HepG2 (cell line): ENCODE measurements around the gene ARHGEF7. TPM values are rescaled to one million over a fixed set of nuclear protein-coding genes. Genes with fewer than 3 reads are reported as not detected.

Source experiments
- ATAC-seq: fragments of 200-7000 bp; cut with Tn5 transposase; 3 replicates; pipeline ENCODE4 v1.9.1; 2020; ENCODE audit warnings: mild to moderate bottlenecking, moderate library complexity
- BruUV-seq: library from RNA; stranded (reverse); fragments of 400-500 nt; replicated peaks from 2 replicates; lab custom pipeline; 2021; lab: Mats Ljungman, UMichigan
- CTCF ChIA-PET: fragments of 300-600 bp; formaldehyde crosslinking; extraction: SDS; loops from one replicate; lab custom pipeline; 2021; ENCODE audit warnings: low total read pairs, inconsistent platforms, low intra/inter-chr PET ratio; lab: Yijun Ruan, JAX
- POLR2A ChIA-PET: fragments of 350-600 bp; sonication (Branson Sonifier 250); formaldehyde crosslinking; loops from one replicate; lab custom pipeline; 2020; ENCODE audit warnings: antibody characterized with exemption, inconsistent platforms; lab: Yijun Ruan, JAX
- DNase-seq: peaks from one replicate; pipeline ENCODE4 v3.0.0-alpha.2; 2015; ENCODE audit warnings: low spot score
- FAIRE-seq: peaks from 3 replicates; lab custom pipeline; 2011; peaks lifted over from hg19 to GRCh38; lab: Jason Lieb, UNC
- H2AFZ ChIP-seq: one replicate; pipeline ENCODE4 v1.6.1; 2011; ENCODE audit warnings: low read length, inconsistent platforms
- H3K27ac ChIP-seq: fragments of 300-600 bp; 3 replicates; pipeline ENCODE4 v1.8.0; 2011; ENCODE audit warnings: mixed run types, mild to moderate bottlenecking, mixed read lengths, low read length, inconsistent platforms; ENCODE audit not compliant: insufficient read depth; ENCODE audit errors: extremely low read length
- H3K27me3 ChIP-seq, 2 experiments: fragments of 200-600 bp in 1 of 2; 2 replicates in 1 of 2; 3 replicates in 1 of 2; pipeline versions ENCODE4 v1.6.0 to v1.8.0; 2011; ENCODE audit warnings: low read length in 2 of 2, mild to moderate bottlenecking in 2 of 2, moderate library complexity in 2 of 2, inconsistent platforms in 1 of 2; ENCODE audit not compliant: insufficient read depth in 2 of 2, control insufficient read depth in 1 of 2
- H3K36me3 ChIP-seq, 2 experiments: fragments of 200-600 bp in 1 of 2; replicated peaks in 1 of 2; 2 replicates in 1 of 2; 3 replicates in 1 of 2; pipeline versions ENCODE4 v1.5.1 to v1.8.0; 2011; ENCODE audit warnings: low read length in 2 of 2, inconsistent platforms in 1 of 2; ENCODE audit not compliant: insufficient read depth in 2 of 2, control insufficient read depth in 1 of 2
- H3K4me1 ChIP-seq: 2 replicates; pipeline ENCODE4 v1.5.1; 2012; ENCODE audit warnings: low read length, inconsistent platforms; ENCODE audit not compliant: insufficient read depth
- H3K4me2 ChIP-seq: 2 replicates; pipeline ENCODE4 v1.6.0; 2011; ENCODE audit warnings: low read depth, low read length, inconsistent platforms
- H3K4me3 ChIP-seq, 3 experiments: fragments of 200-600 bp in 1 of 3; sonication (generic), shearing (Covaris generic) in 1 of 3; replicated peaks in 1 of 3; 2 replicates each; pipeline ENCODE4 v1.5.1; 2011 to 2016; ENCODE audit warnings: low read length in 3 of 3, inconsistent platforms in 2 of 3, low read depth in 2 of 3, mild to moderate bottlenecking in 2 of 3, control low read depth in 1 of 3, mixed read lengths in 1 of 3; ENCODE audit not compliant: insufficient read depth in 1 of 3
- H3K79me2 ChIP-seq: one replicate; pipeline ENCODE4 v1.6.1; 2011; ENCODE audit warnings: low read length, inconsistent platforms; ENCODE audit not compliant: insufficient read depth
- H3K9ac ChIP-seq: 2 replicates; pipeline ENCODE4 v1.6.0; 2011; ENCODE audit warnings: mild to moderate bottlenecking, low read depth, low read length, inconsistent platforms; ENCODE audit not compliant: insufficient read depth
- H3K9me3 ChIP-seq: 2 replicates; pipeline ENCODE4 v1.5.1; 2012; ENCODE audit warnings: mild to moderate bottlenecking, low read length
- H4K20me1 ChIP-seq: 2 replicates; pipeline ENCODE4 v1.6.0; 2011; ENCODE audit warnings: inconsistent platforms, mild to moderate bottlenecking, low read length, moderate library complexity; ENCODE audit not compliant: insufficient read depth
- TMF1 ChIP-seq: sonication (generic); formaldehyde crosslinking; IDR thresholded peaks from 2 replicates; pipeline ENCODE4 v1.8.1; 2022; ENCODE audit warnings: low read depth, missing genetic modification reagents
- ZBTB33 ChIP-seq: sonication (generic); formaldehyde crosslinking; IDR thresholded peaks from 2 replicates; pipeline ENCODE4 v1.4.0; 2020; ENCODE audit warnings: missing genetic modification reagents
- ZFP1 ChIP-seq: IDR thresholded peaks from 2 replicates; pipeline ENCODE4 v1.6.1; 2016
- WGBS: methylation state at CpG from one replicate; pipeline ENCODE4 v1.1.6; 2017; ENCODE audit warnings: low lambda C conversion rate; 5-methylcytosine and 5-hydroxymethylcytosine counted together
- in situ Hi-C: cut with HindIII; loops from 2 replicates; pipeline ENCODE4 v1.10.0; 2017; ENCODE audit warnings: low pct_unique_long_range_greater_than_20kb; ENCODE audit not compliant: extremely low pct_ligation_motif_present
- intact Hi-C: fragments of 100-400 bp; cut with micrococcal nuclease; formaldehyde crosslinking; loops from one replicate; pipeline ENCODE4 v1.10.0; 2022; ENCODE audit not compliant: unreplicated experiment
- polyA plus RNA-seq, 8 experiments: library from polyadenylated mRNA; depleted of rRNA in 3 of 8; stranded (reverse) in 7 of 8; unstranded in 1 of 8; fragments of >200 nt; fragmentation: Illumina TruSeq in 4 of 8; extraction: Trizol in 4 of 8; gene quantifications; 2 replicates each; pipeline versions ENCODE4 v1.2.1 to v1.2.3, GENCODE V29; 2011 to 2016; ENCODE audit warnings: low read depth in 4 of 8, missing spikeins in 1 of 8, mixed read lengths in 1 of 8; ENCODE audit not compliant: insufficient read depth in 1 of 8
- total RNA-seq, 5 experiments: library from RNA; depleted of rRNA; stranded (reverse); fragments of >200 nt; fragmentation: Illumina TruSeq; extraction: Trizol; gene quantifications; 2 replicates each; pipeline ENCODE4 v1.2.3, GENCODE V29; 2016; ENCODE audit warnings: low read depth in 1 of 5
- TF ChIP-seq, protein P1 (sequence below), 2 experiments: IDR thresholded peaks; 2 replicates each; pipeline ENCODE4 v1.6.1; 2011 to 2012; ENCODE audit warnings: low read length in 2 of 2, borderline replicate concordance in 1 of 2, low read depth in 1 of 2, mild to moderate bottlenecking in 1 of 2, moderate library complexity in 1 of 2
- TF ChIP-seq, protein P2 (sequence below): sonication (generic); formaldehyde crosslinking; IDR thresholded peaks from 2 replicates; pipeline ENCODE4 v1.4.0; 2020; ENCODE audit warnings: missing genetic modification reagents
- TF ChIP-seq, protein P3 (sequence below): sonication (generic); formaldehyde crosslinking; IDR thresholded peaks from 2 replicates; pipeline ENCODE4 v1.4.0; 2020; ENCODE audit warnings: missing genetic modification reagents
- TF ChIP-seq, protein P4 (sequence below): sonication (generic); formaldehyde crosslinking; IDR thresholded peaks from 2 replicates; pipeline ENCODE4 v1.8.0; 2022; ENCODE audit warnings: mild to moderate bottlenecking, missing genetic modification reagents, borderline replicate concordance

ARHGEF7 gene
- total and polyA plus RNA-seq, 2 of the 13 experiments (the other 11 are each of a cell fraction or from before 2014, with no cell fraction given) = 15.7 to 22.3 TPM

GRCh38 chr13:111225810-111226546 lies 110.9 kb downstream of the ARHGEF7 start:
- intact Hi-C loops = loop anchor here (10.0 kb wide), 1 partner anchor 631 kb away; no protein-coding TSS in a partner anchor

More at GRCh38 chr13:111225810-111226546, 110.9 kb downstream of the ARHGEF7 start:
- TF ChIP-seq, protein P1, sequence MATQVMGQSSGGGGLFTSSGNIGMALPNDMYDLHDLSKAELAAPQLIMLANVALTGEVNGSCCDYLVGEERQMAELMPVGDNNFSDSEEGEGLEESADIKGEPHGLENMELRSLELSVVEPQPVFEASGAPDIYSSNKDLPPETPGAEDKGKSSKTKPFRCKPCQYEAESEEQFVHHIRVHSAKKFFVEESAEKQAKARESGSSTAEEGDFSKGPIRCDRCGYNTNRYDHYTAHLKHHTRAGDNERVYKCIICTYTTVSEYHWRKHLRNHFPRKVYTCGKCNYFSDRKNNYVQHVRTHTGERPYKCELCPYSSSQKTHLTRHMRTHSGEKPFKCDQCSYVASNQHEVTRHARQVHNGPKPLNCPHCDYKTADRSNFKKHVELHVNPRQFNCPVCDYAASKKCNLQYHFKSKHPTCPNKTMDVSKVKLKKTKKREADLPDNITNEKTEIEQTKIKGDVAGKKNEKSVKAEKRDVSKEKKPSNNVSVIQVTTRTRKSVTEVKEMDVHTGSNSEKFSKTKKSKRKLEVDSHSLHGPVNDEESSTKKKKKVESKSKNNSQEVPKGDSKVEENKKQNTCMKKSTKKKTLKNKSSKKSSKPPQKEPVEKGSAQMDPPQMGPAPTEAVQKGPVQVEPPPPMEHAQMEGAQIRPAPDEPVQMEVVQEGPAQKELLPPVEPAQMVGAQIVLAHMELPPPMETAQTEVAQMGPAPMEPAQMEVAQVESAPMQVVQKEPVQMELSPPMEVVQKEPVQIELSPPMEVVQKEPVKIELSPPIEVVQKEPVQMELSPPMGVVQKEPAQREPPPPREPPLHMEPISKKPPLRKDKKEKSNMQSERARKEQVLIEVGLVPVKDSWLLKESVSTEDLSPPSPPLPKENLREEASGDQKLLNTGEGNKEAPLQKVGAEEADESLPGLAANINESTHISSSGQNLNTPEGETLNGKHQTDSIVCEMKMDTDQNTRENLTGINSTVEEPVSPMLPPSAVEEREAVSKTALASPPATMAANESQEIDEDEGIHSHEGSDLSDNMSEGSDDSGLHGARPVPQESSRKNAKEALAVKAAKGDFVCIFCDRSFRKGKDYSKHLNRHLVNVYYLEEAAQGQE (IDR thresholded peaks at IDR 0.05; ENCODE audit: borderline replicate concordance in 1 of 2, low read depth in 1 of 2, low read length in 2 of 2) = no peak
- TF ChIP-seq, protein P2, sequence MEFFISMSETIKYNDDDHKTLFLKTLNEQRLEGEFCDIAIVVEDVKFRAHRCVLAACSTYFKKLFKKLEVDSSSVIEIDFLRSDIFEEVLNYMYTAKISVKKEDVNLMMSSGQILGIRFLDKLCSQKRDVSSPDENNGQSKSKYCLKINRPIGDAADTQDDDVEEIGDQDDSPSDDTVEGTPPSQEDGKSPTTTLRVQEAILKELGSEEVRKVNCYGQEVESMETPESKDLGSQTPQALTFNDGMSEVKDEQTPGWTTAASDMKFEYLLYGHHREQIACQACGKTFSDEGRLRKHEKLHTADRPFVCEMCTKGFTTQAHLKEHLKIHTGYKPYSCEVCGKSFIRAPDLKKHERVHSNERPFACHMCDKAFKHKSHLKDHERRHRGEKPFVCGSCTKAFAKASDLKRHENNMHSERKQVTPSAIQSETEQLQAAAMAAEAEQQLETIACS (CRISPR knock-in tag) = no peak
- TF ChIP-seq ZFP1 (CRISPR knock-in tag) = no peak
- TF ChIP-seq, protein P3, sequence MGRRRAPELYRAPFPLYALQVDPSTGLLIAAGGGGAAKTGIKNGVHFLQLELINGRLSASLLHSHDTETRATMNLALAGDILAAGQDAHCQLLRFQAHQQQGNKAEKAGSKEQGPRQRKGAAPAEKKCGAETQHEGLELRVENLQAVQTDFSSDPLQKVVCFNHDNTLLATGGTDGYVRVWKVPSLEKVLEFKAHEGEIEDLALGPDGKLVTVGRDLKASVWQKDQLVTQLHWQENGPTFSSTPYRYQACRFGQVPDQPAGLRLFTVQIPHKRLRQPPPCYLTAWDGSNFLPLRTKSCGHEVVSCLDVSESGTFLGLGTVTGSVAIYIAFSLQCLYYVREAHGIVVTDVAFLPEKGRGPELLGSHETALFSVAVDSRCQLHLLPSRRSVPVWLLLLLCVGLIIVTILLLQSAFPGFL (CRISPR knock-in tag) = no peak
- TF ChIP-seq, protein P4, sequence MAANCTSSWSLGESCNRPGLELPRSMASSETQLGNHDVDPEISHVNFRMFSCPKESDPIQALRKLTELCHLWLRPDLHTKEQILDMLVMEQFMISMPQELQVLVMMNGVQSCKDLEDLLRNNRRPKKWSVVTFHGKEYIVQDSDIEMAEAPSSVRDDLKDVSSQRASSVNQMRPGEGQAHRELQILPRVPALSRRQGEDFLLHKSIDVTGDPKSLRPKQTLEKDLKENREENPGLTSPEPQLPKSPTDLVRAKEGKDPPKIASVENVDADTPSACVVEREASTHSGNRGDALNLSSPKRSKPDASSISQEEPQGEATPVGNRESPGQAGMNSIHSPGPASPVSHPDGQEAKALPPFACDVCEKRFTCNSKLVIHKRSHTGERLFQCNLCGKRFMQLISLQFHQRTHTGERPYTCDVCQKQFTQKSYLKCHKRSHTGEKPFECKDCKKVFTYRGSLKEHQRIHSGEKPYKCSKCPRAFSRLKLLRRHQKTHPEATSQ (CRISPR knock-in tag) = no peak
- TF ChIP-seq TMF1 = no peak
- TF ChIP-seq ZBTB33 (CRISPR knock-in tag) = no peak
- no peak for FAIRE-seq
- Histone ChIP-seq H2AFZ (no peak overlapping the region), H3K36me3 (peaks cover 5 to 24% of the 10 kb centered on the region in 2 experiments), H3K4me3 (no peak overlapping the region), H4K20me1 (peaks cover 3% of the 10 kb centered on the region; the same call in 1 of the 2 replicates), H3K4me2 (no peak overlapping the region), H3K4me1 (peaks cover 5% of the 10 kb centered on the region; the same call in 1 of the 2 replicates), H3K79me2 (no peaks in the 10 kb centered on the region), H3K9me3 (no peaks in the 10 kb centered on the region), H3K9ac (no peak overlapping the region), H3K27ac (no peak overlapping the region), H3K27me3 (no peaks in the 10 kb centered on the region)
- in situ Hi-C loops = loop anchor here (10.0 kb wide), 1 partner anchor 161 kb away; no protein-coding TSS in a partner anchor
- ATAC-seq = no peak
- ChIA-PET CTCF (no interaction called here), POLR2A (interaction anchor here (0.9 kb wide), 1 partner anchor 311 kb away, joined by 3 read pairs; the partner anchor contains the start of gene ANKRD10)
- WGBS = 97% methylated on average over 7 of the region's 7 CpGs
- BruUV-seq = no TSS peak
- no peak for DNase-seq
